Measurements from ENCODE around the gene LIPC.

The LIPC gene

GRCh38 chr15:58407236-58407775 lies 24.5 kb upstream of the LIPC start:
- no peak for DNase-seq

GRCh38 chr15:58407778-58408177 lies 24.0 kb upstream of the LIPC start:
- DNase-seq = no peak

GRCh38 chr15:58409861-58410260 lies 21.9 kb upstream of the LIPC start:
- no peak for DNase-seq

GRCh38 chr15:58410353-58410752 lies 21.4 kb upstream of the LIPC start:
- no peak for DNase-seq

- no peak for DNase-seq
These were observed 18.5 kb upstream of the LIPC start for GRCh38 chr15:58413253-58413652.

- DNase-seq = no peak
These were observed 16.2 kb upstream of the LIPC start for GRCh38 chr15:58415636-58416035.

- DNase-seq = no peak
These were observed 14.8 kb upstream of the LIPC start for GRCh38 chr15:58416963-58417362.

- DNase-seq = no peak
These were observed 13.7 kb upstream of the LIPC start for GRCh38 chr15:58418135-58418534.

- no peak for DNase-seq
These were observed 11.8 kb upstream of the LIPC start for GRCh38 chr15:58419803-58420524.

- no peak for DNase-seq
These were observed 11.2 kb upstream of the LIPC start for GRCh38 chr15:58420579-58421043.

GRCh38 chr15:58423205-58423604 lies 8.6 kb upstream of the LIPC start:
- no peak for DNase-seq

- DNase-seq = no peak
These were observed 7.8 kb upstream of the LIPC start for GRCh38 chr15:58423831-58424608.

- DNase-seq = no peak
These were observed 7.1 kb upstream of the LIPC start for GRCh38 chr15:58424722-58425121.

- no peak for DNase-seq
These were observed 6.6 kb upstream of the LIPC start for GRCh38 chr15:58425185-58425584.

GRCh38 chr15:58425834-58426233 lies 6.0 kb upstream of the LIPC start:
- no peak for DNase-seq

GRCh38 chr15:58426501-58426900 lies 5.3 kb upstream of the LIPC start:
- DNase-seq = no peak

GRCh38 chr15:58427987-58428386 lies 3.8 kb upstream of the LIPC start:
- no peak for DNase-seq

GRCh38 chr15:58430224-58430787 lies 1.5 kb upstream of the LIPC start:
- no peak for DNase-seq

- no peak for DNase-seq
These were observed 610 bp downstream of the LIPC start for GRCh38 chr15:58432401-58432800.

- DNase-seq = no peak
These were observed 2.0 kb downstream of the LIPC start for GRCh38 chr15:58433597-58434333.

GRCh38 chr15:58434334-58434875 lies 2.6 kb downstream of the LIPC start:
- DNase-seq = no peak

- DNase-seq = no peak
These were observed 4.8 kb downstream of the LIPC start for GRCh38 chr15:58436552-58436951.
